Astrocyte of the spinal cord (primary cell): ENCODE results near the gene ZNF213.

Experiments
- DNase-seq: peaks from one replicate; pipeline ENCODE4 v3.0.0; 2011; ENCODE audit warnings: low read depth, low spot score
- H3K4me3 ChIP-seq: 2 replicates; pipeline ENCODE4 v1.5.1; 2011; ENCODE audit warnings: low read depth, mild to moderate bottlenecking, low read length, moderate library complexity
- CTCF ChIP-seq: IDR thresholded peaks from 2 replicates; pipeline ENCODE4 v1.5.1; 2012; ENCODE audit warnings: low read depth, mild to moderate bottlenecking, low read length, inconsistent platforms
- in situ Hi-C: cut with HindIII; loops from 2 replicates; pipeline ENCODE4 v1.10.0; 2017; ENCODE audit warnings: low sequenced_read_pairs

ZNF213 gene

GRCh38 chr16:3115003-3115402 is 19.8 kb upstream of the ZNF213 start:
- TF ChIP-seq CTCF, result no peak
- in situ Hi-C loops, result no loop called here
- DNase-seq, result no peak
- H3K4me3 ChIP-seq, result no peak overlapping the region

GRCh38 chr16:3115561-3115960 is 19.3 kb upstream of the ZNF213 start:
- in situ Hi-C loops, result no loop called here
- TF ChIP-seq CTCF, result no peak
- no peak for DNase-seq
- no peak overlapping the region for H3K4me3 ChIP-seq

GRCh38 chr16:3118204-3118790 is 16.5 kb upstream of the ZNF213 start:
- TF ChIP-seq CTCF, result no peak
- H3K4me3 ChIP-seq, result no peak overlapping the region
- in situ Hi-C loops, result no loop called here
- no peak for DNase-seq

GRCh38 chr16:3118846-3119245 is 16.0 kb upstream of the ZNF213 start:
- H3K4me3 ChIP-seq, result no peak overlapping the region
- DNase-seq, result no peak
- in situ Hi-C loops, result no loop called here
- no peak for TF ChIP-seq CTCF

GRCh38 chr16:3119286-3119685 is 15.5 kb upstream of the ZNF213 start:
- no peak for TF ChIP-seq CTCF
- no peak overlapping the region for H3K4me3 ChIP-seq
- in situ Hi-C loops, result no loop called here
- no peak for DNase-seq

GRCh38 chr16:3119701-3120408 is 15.0 kb upstream of the ZNF213 start:
- in situ Hi-C loops, result no loop called here
- no peak overlapping the region for H3K4me3 ChIP-seq
- no peak for DNase-seq
- TF ChIP-seq CTCF, result no peak

- in situ Hi-C loops, result no loop called here
- TF ChIP-seq CTCF, result no peak
- no peak for DNase-seq
- H3K4me3 ChIP-seq, result no peak overlapping the region
Measured at GRCh38 chr16:3120435-3120834, 14.4 kb upstream of the ZNF213 start.
